SU-DHL-6 (cell line): Measurements from ENCODE around the gene UBL4A.

ENCODE experiments used
- CTCF ChIP-seq: fragments of 200-600 bp; sonication (generic); IDR thresholded peaks from one replicate; pipeline ENCODE4 v1.5.1; 2017; ENCODE audit warnings: antibody characterized with exemption, mild to moderate bottlenecking, low read length, moderate library complexity; ENCODE audit not compliant: insufficient read depth, poor library complexity, severe bottlenecking
- EZH2phosphoT487 ChIP-seq: fragments of 200-600 bp; sonication (generic), shearing (Covaris generic); conservative IDR thresholded peaks from 2 replicates; pipeline ENCODE4 v1.6.1; 2018; ENCODE audit warnings: mild to moderate bottlenecking, antibody characterized with exemption, low read length, moderate library complexity, mixed read lengths

GRCh38 chrX:154534526-154535322 lies 48.3 kb upstream of the UBL4A start:
- TF ChIP-seq CTCF (peak; percentile 90), EZH2phosphoT487 (no peak)
